D721Med (cell line): ENCODE measurements around the gene ABHD1.
A peak's percentile ranks its signal among the peaks of the same experiment; 100 is the strongest.
"Not testable (repeated sequence)": the region's sequence is repeated elsewhere in the genome, so short reads cannot be mapped to it uniquely, and the experiment has no call there.

Experiments
- DNase-seq: peaks from one replicate; pipeline ENCODE4 v3.0.0; 2011; ENCODE audit warnings: low spot score; ENCODE audit not compliant: insufficient read length
- FAIRE-seq: peaks from 2 replicates; lab custom pipeline; 2011; peaks lifted over from hg19 to GRCh38; lab: Jason Lieb, UNC
- TF ChIP-seq, protein P1 (sequence below): IDR thresholded peaks from 2 replicates; pipeline ENCODE4 v1.5.1; 2012; ENCODE audit warnings: mild to moderate bottlenecking, control low read depth; ENCODE audit not compliant: insufficient read depth; ENCODE audit errors: missing control alignments

Gene ABHD1

DNA sequence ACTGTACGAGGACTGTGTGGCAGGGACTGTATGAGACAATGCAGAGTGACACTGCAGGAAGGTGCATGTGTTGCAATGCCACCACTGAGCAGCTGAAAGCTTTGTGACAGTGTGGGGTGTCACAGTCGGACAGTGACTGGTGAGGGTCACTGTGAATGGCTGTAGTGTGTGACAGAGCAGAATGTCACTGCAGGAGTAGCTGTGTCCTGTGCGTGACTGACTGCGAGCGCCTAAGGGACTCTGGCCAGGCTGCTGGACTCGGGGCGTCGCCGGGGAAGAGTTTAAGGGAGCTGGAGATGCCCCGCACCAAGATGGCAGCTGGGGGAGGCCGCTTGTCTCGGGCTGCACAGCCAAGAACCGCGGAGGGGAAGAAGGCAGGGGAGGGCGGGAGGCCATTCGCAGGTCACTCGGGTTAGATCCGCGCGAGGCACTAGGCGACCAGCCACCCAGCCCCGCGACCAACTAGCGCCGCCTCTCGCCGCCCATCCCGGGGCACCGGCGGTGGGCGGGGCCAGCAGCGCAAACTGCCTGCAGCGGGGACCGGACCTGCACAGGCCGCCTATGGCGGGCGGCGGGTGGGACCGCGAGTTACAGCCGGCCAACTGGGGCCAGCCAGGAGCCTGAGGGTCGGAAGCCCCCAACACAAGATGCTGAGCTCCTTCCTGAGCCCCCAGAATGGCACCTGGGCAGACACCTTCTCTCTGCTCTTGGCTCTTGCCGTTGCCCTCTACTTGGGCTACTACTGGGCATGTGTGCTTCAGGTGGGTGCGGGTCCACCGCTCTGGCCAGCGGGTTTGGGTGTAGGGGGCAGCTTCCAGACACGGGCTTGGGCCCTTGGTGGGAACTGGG, at the start of gene ABHD1:
Gene ABHD1, plus strand, starts transcription at position 514 of the 849 bp plus-strand sequence. Its CDS starts 134 bp downstream, at position 648.
- FAIRE-seq, result no peak
- TF ChIP-seq, protein P1, sequence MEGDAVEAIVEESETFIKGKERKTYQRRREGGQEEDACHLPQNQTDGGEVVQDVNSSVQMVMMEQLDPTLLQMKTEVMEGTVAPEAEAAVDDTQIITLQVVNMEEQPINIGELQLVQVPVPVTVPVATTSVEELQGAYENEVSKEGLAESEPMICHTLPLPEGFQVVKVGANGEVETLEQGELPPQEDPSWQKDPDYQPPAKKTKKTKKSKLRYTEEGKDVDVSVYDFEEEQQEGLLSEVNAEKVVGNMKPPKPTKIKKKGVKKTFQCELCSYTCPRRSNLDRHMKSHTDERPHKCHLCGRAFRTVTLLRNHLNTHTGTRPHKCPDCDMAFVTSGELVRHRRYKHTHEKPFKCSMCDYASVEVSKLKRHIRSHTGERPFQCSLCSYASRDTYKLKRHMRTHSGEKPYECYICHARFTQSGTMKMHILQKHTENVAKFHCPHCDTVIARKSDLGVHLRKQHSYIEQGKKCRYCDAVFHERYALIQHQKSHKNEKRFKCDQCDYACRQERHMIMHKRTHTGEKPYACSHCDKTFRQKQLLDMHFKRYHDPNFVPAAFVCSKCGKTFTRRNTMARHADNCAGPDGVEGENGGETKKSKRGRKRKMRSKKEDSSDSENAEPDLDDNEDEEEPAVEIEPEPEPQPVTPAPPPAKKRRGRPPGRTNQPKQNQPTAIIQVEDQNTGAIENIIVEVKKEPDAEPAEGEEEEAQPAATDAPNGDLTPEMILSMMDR, result peak; percentile 8
- peak; percentile 44 for DNase-seq

DNA sequence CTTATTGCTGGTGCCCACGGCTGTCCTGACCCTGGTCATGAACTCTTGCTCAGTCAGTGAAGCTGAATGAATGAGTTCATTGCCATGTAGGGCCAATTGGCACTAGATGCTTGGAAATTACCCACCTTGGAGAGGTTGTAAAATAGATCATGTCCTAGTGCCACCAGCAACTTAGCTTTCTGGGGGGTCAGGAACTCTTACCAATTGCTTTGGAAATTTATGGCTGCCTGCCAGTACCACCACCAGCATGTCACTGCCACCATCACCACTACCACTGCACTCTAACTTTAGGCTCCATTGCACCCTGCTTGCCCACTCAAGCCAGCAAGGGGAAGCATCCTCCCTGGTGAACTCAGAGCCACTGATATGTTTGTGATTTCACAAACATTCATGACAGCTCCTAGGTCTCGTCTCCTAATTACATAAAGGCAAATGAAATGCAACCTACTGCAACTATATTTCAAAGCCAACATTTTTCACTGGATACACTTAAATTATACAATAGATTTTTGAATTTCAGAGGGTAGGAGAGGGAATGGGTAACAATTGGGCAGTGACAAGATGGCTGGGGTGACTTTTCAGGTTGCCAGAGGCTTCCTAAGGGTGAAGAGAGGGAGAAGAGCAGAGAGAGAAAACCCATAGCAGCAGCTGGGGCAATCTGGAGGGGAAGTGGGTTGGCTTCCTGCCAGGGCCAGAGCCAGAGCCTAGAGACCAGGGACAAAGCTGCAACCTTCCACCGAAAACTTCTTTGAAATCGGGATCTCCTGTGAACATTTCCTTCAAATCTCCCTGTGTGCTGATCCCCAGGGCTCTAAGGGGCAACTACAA, 48.7 kb upstream of the ABHD1 start:
- FAIRE-seq (no peak), DNase-seq (no peak)
- TF ChIP-seq, protein P1, result no peak

DNA sequence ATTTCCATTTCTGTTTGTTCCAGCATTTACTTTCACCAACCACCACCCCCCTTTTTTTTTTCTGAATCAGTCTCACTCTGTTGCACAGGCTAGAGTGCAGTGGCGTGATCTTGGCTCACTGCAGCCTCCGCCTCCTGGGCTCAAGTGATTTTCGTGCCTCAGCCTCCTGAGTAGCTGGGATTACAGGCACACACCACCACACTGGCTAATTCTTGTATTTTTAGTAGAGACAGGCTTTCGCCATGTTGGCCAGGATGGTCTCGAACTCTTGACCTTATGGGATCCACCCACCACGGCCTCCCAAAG, 48.1 kb upstream of the ABHD1 start:
- not testable (repeated sequence) for DNase-seq, FAIRE-seq

DNA sequence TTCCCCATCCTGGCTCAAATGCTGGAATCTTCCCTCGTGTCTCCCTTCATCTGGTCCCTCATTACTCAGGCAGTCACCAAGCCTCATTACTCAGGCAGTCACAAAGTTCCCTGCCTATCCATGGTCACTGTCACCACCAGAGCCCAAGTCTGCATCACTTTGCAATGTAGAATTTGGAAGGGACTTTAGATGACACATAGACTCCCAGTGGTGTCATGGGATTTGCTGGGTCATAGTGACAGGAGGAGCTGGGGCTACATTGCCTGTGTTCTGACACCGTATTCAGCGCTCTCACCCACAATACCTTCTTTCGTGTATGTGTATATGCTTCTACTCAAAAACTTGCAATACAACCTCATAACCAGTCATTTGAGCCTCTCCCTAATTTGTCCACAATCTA, 47.3 kb upstream of the ABHD1 start:
- no peak for FAIRE-seq
- no peak for DNase-seq
- TF ChIP-seq, protein P1, result no peak

DNA sequence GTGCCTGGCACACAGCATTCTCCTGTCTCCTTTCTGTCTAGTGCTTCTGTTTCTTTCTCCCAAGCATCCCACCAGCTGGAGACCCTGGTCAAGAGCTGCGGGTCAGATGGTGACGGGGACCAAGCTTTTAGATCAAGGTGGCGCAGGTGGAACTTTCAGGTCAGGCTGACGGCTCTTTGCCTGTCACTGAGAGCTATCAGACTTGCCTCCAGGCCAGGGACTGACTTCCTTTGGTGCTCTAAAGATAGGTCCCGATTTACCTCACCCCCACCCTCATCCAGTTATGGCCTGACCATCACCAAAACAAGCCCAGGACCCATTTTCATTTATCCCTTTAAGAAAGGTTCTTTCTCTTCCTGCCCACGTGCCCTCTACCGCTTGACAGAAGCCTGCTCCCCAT, 46.4 kb upstream of the ABHD1 start:
- no peak for FAIRE-seq
- TF ChIP-seq, protein P1, result no peak
- no peak for DNase-seq

DNA sequence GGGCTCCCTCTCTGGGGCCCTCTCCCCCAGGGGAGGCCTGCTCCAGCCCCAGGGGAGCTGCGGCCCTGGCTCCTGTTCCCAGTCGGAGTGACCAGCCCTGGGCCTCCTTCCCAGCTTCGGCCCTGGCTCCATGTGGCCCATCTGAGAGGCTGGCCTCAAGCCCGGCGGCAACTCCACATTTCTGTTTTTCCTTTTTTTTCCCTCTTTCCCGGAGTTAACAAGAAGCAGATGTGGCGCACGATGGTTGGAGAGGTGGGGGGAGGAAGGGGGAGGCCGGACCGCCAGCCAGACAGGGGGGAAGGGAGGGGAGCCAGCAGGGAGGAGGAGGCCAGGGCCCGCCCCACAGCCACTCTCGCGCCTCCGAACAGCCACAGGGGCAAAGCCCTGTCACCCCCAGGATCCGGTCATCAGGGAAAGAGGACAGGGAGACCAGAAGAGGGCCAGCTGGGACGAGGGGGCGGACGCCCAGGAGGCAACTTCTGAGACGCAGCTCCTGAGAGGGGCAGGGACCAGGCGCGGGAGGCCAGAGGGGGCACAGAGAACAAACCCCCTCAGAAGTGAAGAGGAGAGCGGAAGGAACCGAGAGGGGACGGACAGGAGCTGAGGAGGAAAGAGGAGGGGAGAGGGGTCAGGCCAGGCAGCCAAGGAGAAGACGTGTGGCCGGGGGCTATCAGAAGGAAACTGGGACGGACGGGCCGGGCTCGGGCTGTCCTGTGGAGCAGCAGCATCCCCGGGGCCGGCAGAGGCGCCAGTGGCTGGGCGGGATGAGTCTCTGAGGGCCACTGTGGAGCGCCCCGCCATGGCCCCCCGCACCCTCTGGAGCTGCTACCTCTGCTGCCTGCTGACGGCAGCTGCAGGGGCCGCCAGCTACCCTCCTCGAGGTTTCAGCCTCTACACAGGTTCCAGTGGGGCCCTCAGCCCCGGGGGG, 45.1 kb upstream of the ABHD1 start, which contains the start of gene EMILIN1:
Gene EMILIN1, plus strand, starts transcription at position 349 of the 928 bp plus-strand sequence. Its CDS starts 451 bp downstream, at position 800.
- TF ChIP-seq, protein P1, result no peak
- DNase-seq (no peak), FAIRE-seq (no peak)
